Heart right ventricle (tissue), 16 donors: ENCODE results near the gene PPFIBP1. TPM values are rescaled to one million over a fixed set of nuclear protein-coding genes. Genes with fewer than 3 reads are reported as not detected.

ENCODE experiments used
- ATAC-seq, 8 donors: fragments of 200-7000 bp; cut with Tn5 transposase; one replicate each; pipeline ENCODE4 v1.9.1; 2020; ENCODE audit warnings: mild to moderate bottlenecking in 8 of 8, moderate library complexity in 8 of 8, moderate number of reproducible peaks in 1 of 8
- DNase-seq, 2 donors: peaks; one replicate each; pipeline ENCODE4 v3.0.0-alpha.2; 2020
- H3K27ac ChIP-seq, 10 donors: fragments of 200-600 bp; sonication (generic) in 2 of 10; one replicate each; pipeline versions ENCODE4 v1.5.0 to v1.8.0; 2020 to 2022; ENCODE audit warnings: mild to moderate bottlenecking in 3 of 10
- H3K27me3 ChIP-seq, 7 donors: fragments of 200-600 bp; one replicate each; pipeline ENCODE4 v1.8.0; 2021 to 2022; ENCODE audit warnings: mild to moderate bottlenecking in 2 of 7
- H3K36me3 ChIP-seq, 9 donors: fragments of 200-600 bp; sonication (generic) in 1 of 9; one replicate each; pipeline versions ENCODE4 v1.5.0 to v1.8.0; 2020 to 2022; ENCODE audit warnings: mild to moderate bottlenecking in 2 of 9
- H3K4me1 ChIP-seq, 9 donors: fragments of 200-600 bp; sonication (generic) in 1 of 9; one replicate each; pipeline versions ENCODE4 v1.5.0 to v1.8.0; 2020 to 2022; ENCODE audit warnings: mild to moderate bottlenecking in 4 of 9
- H3K4me3 ChIP-seq, 10 donors: fragments of 200-600 bp; sonication (generic) in 2 of 10; one replicate each; pipeline versions ENCODE4 v1.5.0 to v1.8.0; 2020 to 2022; ENCODE audit warnings: mild to moderate bottlenecking in 7 of 10, moderate library complexity in 2 of 10
- H3K9me3 ChIP-seq, 11 donors: fragments of 200-600 bp in 10 of 11; sonication (generic) in 2 of 11; one replicate each; pipeline versions ENCODE4 v1.5.0 to v1.8.0; 2013 to 2022; ENCODE audit warnings: mild to moderate bottlenecking in 2 of 11, control low read depth in 1 of 11, moderate library complexity in 1 of 11
- WGBS, 2 donors: extraction: QIAGEN DNeasy Blood & Tissue Kit; methylation state at CpG; one replicate each; pipeline ENCODE4 v1.1.7; 2013; ENCODE audit warnings: inconsistent platforms in 1 of 2; 5-methylcytosine and 5-hydroxymethylcytosine counted together
- intact Hi-C, 10 donors: fragments of 100-400 bp; cut with DNase I; formaldehyde crosslinking; loops; one replicate each; pipeline versions ENCODE4 v1.11.1 to v1.14.2; 2022
- polyA plus RNA-seq, 2 donors: library from polyadenylated mRNA; stranded (reverse); fragments of 200-250 nt; gene quantifications; one replicate each; pipeline ENCODE4 v1.2.3, GENCODE V29; 2013
- total RNA-seq, 10 donors: library from RNA; stranded (reverse); fragmentation: NEBNext Ultra II Directional in 3 of 10; extraction: Animal tissue kit (Norgen Biotek cat#: 25700) in 3 of 10; gene quantifications; one replicate each; pipeline versions ENCODE4 v1.2.1 to v1.2.4, GENCODE V29; 2021 to 2023
- TF ChIP-seq, protein P1 (sequence below), 9 donors: fragments of 200-600 bp; sonication (generic) in 2 of 9; IDR thresholded peaks; one replicate each; pipeline versions ENCODE4 v1.5.0 to v1.8.0; 2021 to 2022; ENCODE audit warnings: antibody characterized with exemption in 9 of 9, mild to moderate bottlenecking in 5 of 9, moderate library complexity in 1 of 9
- donor health status: Arrhythmogenic right ventricular cardiomyopathy.
- donor health status: ischemic (EF 13 %, LVEDD 7.1; RV severe dilation, severe dysfunction).
- donor health status: healthy with polysubstance abuse.
- donor health status: DM: no; HTN: yes; CAD: no.
- donor health status: DM: no; HTN: no; CAD: no.
- donor health status: ischemic (EF 25% LVEDD 6.9; RV normal size, moderate dysfunction).
- donor health status: ischemic (EF 25% LVEDD 5.7; RV mildly dilated, moderate dysfunction).
- donor health status: healthy.
- donor health status: DM: yes; HTN: yes; CAD: no.
- donor health status: Ischemic cardiomyopathy.
- donor health status: ischemic (EF 35%, LVEDD 5.7; RV mildly dilated, moderate dysfunction).
- donor health status: nonischemic (EF 11% LVEDD 7.7; RV severe dilation, severe dysfunction).
- donor health status: DM: yes; HTN: yes; CAD: no.
- donor health status: PGD.
- donor health status: ischemic (EF 29% LVEDD 5.4; RV normal size, mild dysfunction).
- donor health status: nonischemic (EF 23%, LVEDD 6.1; RV moderate dilation, normal function).

The PPFIBP1 gene
- total and polyA plus RNA-seq, 12 donors, result 22.9 to 450 (median 314) TPM

DNA sequence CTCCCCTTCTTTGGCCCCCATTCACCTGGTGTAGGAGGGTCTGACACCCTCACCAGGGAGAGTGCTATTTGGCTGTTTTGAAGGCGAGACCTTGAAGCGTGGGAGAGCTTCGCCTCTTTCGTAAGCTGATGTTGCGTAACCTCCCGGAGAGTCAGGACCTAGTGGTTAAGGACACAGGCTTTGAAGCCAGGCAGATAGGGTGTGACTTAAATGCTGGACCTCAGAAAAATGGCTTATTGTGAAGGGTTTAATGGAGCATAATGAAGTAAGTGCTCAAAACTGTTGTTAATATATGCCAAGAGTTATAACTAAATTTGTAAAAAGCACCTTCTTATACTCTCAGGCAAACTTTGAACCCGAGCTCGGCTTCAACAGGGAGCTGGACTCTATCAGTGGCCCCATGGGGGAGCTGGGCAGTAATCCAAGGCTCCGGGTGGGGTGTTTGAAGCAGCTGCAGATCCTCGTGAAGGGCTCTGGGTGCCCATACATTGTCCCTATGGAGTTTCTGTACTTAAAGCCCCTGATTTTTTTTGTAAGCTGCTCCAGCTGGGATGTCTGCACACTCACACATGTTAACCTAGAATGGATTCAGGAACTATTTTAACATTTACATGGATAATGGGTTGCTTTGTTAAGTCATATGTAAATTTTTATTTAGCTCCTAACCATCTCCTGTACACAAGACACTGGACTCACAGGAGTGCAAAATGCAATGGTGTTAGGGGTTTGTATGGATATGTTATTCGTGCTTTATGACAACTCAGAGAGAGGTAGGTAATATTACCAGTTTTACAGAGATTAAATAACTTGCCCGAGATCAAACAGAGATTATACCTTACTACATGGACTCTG, 26.0 kb downstream of the PPFIBP1 start:
- no peaks in the 10 kb centered on the region for H3K27me3 ChIP-seq
- DNase-seq, result peak; percentile 79 to 90
- no peaks in the 10 kb centered on the region for H3K9me3 ChIP-seq
- WGBS, 2 donors, result 11 to 18% methylated on average over 12 of the region's 12 CpGs
- ATAC-seq, result peak; percentile 85 to 93 (median 89)
- H3K36me3 ChIP-seq, result no peaks in the 10 kb centered on the region
- peak overlapping the region; percentile 65 to 96 (median 83) for H3K27ac ChIP-seq
- peak overlapping the region in 4 of 10 donors; percentile 2 to 30 (median 17) for H3K4me3 ChIP-seq
- peaks cover 30 to 100% (median 94%) of the 10 kb centered on the region in 9 donors for H3K4me1 ChIP-seq
- intact Hi-C loops, result loop anchor here in 1 of 10 donors (5.0 kb wide), 2 partner anchors 37 to 82 kb away; no protein-coding TSS in a partner anchor
- TF ChIP-seq, protein P1, sequence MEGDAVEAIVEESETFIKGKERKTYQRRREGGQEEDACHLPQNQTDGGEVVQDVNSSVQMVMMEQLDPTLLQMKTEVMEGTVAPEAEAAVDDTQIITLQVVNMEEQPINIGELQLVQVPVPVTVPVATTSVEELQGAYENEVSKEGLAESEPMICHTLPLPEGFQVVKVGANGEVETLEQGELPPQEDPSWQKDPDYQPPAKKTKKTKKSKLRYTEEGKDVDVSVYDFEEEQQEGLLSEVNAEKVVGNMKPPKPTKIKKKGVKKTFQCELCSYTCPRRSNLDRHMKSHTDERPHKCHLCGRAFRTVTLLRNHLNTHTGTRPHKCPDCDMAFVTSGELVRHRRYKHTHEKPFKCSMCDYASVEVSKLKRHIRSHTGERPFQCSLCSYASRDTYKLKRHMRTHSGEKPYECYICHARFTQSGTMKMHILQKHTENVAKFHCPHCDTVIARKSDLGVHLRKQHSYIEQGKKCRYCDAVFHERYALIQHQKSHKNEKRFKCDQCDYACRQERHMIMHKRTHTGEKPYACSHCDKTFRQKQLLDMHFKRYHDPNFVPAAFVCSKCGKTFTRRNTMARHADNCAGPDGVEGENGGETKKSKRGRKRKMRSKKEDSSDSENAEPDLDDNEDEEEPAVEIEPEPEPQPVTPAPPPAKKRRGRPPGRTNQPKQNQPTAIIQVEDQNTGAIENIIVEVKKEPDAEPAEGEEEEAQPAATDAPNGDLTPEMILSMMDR (IDR thresholded peaks at IDR 0.05), result peak in 1 of 9 donors; percentile 10

DNA sequence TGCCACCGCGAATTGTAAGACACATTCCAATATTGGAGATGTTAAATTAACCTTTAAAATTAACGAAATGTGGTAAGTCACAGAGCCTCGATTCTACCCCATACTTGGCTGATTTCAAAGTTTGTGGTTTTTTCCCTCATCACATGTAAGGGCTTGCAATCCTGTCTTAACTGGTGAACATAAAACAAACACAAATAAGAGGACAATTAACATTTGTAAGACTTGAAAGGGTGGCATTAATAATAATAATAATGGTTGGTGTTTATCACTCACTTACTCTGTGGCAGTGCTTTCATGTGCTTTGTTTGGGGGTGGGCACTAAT, 26.6 kb downstream of the PPFIBP1 start:
- Histone ChIP-seq H3K36me3 (no peaks in the 10 kb centered on the region), H3K27ac (peak overlapping the region in 9 of 10 donors; percentile 65 to 96 (median 82)), H3K4me1 (peaks cover 30 to 100% (median 95%) of the 10 kb centered on the region in 9 donors), H3K9me3 (no peaks in the 10 kb centered on the region), H3K27me3 (no peaks in the 10 kb centered on the region), H3K4me3 (no peak overlapping the region)
- intact Hi-C loops, result loop anchor here in 1 of 10 donors (5.0 kb wide), 1 partner anchor 37 kb away; no protein-coding TSS in a partner anchor
- no peak for DNase-seq
- ATAC-seq, result no peak
- 78 to 79% methylated on average over 4 of the region's 4 CpGs for WGBS, 2 donors
- TF ChIP-seq, protein P1 (IDR thresholded peaks at IDR 0.05), result no peak

DNA sequence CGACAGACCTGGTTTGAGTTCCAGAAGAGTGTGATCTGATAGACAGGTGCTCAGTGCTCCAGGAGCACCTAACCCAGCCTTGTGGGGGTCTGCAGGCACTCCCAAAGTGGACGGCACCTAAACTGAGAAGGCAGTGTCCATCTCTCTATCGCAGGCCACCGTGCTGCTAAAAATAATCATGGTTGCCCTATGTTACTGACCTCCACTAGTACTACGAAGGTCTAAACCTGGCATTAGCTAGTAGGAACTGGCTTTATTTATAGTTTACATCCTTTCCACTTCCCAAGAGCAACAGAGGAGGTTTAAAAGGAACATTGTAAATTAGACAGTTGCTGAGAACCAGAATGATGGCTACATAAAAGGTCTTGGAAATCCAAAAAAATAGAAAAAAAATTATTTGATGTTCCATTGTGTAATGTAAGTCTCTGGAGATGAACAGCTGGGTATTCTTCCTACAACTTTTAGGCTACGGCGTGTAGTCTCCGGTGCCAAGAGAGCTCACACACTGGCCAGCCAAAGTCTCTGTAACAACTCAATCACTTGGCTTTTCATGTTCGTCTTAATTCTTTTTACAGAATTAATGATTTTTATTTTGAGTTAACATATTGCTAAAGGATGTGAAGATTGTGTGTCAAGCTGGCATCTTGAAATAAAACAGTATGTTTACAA, 27.3 kb downstream of the PPFIBP1 start:
- H3K36me3 ChIP-seq, result no peaks in the 10 kb centered on the region
- TF ChIP-seq, protein P1 (IDR thresholded peaks at IDR 0.05), result no peak

DNA sequence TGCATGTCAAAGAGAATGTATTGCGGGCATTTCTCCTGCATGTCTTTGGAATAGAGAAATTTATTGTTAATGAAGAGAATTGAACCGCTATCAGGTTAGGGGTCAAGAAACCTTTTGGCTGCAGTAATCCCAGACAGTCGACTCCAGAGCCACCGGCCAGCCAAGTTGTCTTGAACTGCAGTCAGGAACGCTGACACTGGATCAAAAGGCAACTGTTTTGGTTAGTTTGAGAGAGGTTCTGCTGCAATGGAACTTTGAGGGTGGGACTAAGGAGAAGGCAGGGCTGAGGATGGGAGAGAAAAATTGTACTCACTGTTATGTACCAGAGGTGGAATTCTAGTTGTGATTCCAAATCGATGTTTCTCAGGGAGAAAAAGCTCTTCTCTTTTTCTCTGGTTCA, 28.2 kb downstream of the PPFIBP1 start:
- DNase-seq (no peak), ATAC-seq (no peak)
- intact Hi-C loops, result loop anchor here in 1 of 10 donors (5.0 kb wide), 1 partner anchor 35 kb away; no protein-coding TSS in a partner anchor
- H3K36me3 ChIP-seq, result no peaks in the 10 kb centered on the region
- no peaks in the 10 kb centered on the region for H3K27me3 ChIP-seq
- H3K27ac ChIP-seq, result peak overlapping the region in 9 of 10 donors; percentile 65 to 96 (median 82)
- H3K4me3 ChIP-seq, result no peak overlapping the region
- TF ChIP-seq, protein P1 (IDR thresholded peaks at IDR 0.05), result no peak
- H3K4me1 ChIP-seq, result peaks cover 30 to 100% (median 97%) of the 10 kb centered on the region in 9 donors
- WGBS, 2 donors, result 70 to 77% methylated on average over 6 of the region's 6 CpGs
- no peaks in the 10 kb centered on the region for H3K9me3 ChIP-seq

More for the DNA sequence above, 27.3 kb downstream of the PPFIBP1 start:
- Histone ChIP-seq H3K4me3 (peak overlapping the region in 1 of 10 donors; percentile 3), H3K27me3 (no peaks in the 10 kb centered on the region), H3K4me1 (peaks cover 30 to 100% (median 95%) of the 10 kb centered on the region in 9 donors), H3K27ac (peak overlapping the region; percentile 47 to 96 (median 82)), H3K9me3 (no peaks in the 10 kb centered on the region)
- intact Hi-C loops, result loop anchor here in 1 of 10 donors (5.0 kb wide), 1 partner anchor 36 kb away; no protein-coding TSS in a partner anchor
- peak in 6 of 8 donors; percentile 9 to 52 (median 40) for ATAC-seq
- DNase-seq, result no peak
- WGBS, 2 donors, result 19 to 30% methylated on average over 9 of the region's 9 CpGs
